Stimulated activated CD8-positive, alpha-beta memory T cell treated with anti-CD3 and anti-CD28 coated beads, Interleukin-7, amount 100 ng/mL, for 24 hours (primary cell): Measurements from ENCODE around the gene CNMD.
"Not testable (repeated sequence)": the region's sequence is repeated elsewhere in the genome, so short reads cannot be mapped to it uniquely, and the experiment has no call there.

ENCODE experiments used
- DNase-seq: peaks from one replicate; pipeline ENCODE4 v3.0.0-alpha.2; 2020; ENCODE audit warnings: low read depth

Gene CNMD

DNA sequence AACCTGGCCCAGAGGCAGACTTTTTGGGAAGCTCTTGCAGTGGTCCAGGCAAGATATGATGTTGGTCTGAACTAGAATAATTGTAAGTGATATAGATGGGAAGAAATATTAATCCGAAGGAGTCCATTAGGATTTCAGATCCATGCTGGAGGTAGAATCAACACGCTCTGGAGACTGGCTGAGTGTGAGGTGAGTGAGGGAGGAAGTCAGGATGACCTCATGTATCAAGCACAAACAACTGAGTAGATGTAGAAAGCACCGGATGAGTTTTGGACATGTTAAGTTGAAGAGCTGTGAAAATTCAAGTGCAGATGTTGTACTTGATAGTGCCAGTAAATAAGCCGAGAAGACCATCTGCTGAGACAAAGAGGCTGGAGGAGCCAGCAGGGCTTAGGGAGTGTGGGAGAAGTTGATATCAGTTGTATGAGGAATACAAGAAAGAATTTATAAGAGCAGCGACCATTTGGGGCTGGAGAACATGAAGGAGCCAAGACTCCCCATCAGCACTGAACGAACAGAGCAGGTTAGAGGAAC is 5.3 kb upstream of the CNMD start:
- no peak for DNase-seq

DNA sequence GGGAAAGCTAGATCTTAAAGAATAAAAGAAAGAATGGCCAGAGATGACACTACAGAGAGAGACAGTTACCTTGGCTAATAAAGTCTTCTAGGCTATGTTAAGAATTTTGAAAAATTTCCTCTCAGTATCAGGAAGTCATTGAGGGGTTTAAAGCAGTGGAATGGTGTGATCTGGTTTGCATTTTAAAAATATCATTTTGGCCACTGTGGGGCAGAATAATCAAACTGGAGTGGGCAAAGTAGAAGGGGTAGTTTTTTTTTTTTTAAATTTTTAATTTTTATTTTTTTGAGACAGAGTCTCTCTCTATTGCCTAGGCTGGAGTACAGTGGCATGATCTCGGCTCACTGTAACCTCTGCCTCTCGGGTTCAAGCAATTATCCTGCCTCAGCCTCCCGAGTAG is 4.4 kb upstream of the CNMD start:
- DNase-seq = no peak

DNA sequence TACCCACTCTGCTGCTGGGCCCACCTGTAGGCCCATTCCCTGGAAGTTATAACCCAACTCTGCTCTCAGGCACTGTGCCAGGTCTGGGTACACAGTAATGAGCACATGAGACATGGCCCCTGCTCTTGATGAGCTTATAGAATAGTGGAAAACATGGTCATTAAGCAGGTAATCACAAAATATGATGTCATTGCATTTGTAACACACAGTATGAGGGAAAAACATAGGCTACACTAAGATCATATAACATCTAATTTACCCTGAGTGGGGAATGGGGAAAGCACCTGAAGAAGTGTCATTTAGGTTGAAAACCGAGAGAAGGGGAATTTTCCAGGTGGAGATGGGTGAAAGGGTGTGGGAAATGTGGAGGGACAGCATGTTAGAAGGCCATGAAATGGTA is 3.9 kb upstream of the CNMD start:
- no peak for DNase-seq

DNA sequence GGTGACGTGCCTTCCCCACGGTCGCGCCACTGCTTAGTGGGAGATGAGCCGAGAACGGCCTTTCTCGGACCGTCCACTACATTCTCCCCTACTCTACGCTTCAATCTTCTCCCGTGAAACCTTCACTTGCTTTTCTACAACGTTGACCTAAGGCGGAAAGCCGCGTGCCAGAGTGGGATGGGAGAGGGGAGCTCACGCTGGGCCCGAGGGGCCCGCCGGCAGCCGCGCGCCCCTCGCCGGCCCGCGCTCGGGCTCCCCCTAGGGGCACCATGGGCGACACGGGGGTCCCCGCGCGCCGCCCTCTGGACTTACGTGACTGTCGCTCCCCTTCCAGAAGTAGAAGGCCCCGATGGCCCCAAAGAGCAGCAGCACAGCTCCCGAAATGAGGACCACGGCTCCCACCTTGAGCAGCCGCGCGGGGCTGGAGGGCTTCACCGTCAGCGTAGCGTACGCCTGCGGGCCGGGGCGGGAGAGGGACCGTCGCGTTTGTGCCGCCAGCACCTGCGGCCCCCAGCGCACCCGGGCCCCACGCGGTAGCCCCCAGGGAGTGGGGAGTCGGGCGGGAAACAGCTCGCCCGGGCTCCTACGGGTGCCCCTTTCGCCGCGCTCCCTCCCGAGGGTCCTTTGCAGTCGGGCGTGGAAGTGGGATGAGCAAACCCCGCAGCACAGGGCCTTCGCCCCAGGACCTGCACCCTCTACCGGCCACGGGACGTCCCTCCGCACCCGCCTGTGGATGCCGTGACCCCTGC is 727 bp downstream of the CNMD start:
- DNase-seq = no peak

DNA sequence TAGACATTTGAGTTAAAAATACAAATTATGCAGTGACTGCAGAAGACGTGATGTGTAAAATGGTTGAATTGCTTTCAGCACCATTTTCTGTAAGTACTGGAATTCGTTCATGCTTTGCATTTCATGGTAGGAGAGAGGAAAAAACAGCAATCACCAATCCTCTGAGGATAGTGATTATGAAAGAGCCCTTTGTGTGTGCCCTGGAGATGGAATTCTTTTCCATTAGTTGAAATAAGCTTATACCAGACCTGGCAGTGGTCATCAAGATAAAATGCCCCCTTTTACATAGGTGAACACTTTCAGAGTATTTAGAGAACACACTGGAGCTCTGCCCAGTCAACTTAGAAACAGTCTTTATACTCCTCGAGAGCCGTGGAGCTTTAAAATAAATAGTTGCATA is 1.7 kb downstream of the CNMD start:
- DNase-seq = no peak

DNA sequence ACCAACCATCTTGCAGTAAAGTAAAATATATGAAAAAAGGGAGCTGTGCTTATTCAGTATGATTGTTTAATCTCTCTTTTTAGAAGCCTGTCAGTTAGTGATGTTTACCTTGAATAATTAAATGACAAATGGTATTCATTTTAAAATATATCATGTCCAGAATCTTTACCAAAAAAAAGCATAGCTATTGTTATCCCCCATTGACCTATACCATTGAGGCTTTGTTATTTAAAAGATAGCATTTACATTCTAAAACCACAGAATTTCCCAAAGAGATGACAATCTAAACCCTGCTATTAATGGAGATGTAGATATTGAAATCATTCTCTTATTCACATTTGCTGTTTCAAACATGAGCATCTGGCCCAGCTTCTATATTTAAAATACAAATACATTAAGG is 2.2 kb downstream of the CNMD start:
- DNase-seq = no peak

DNA sequence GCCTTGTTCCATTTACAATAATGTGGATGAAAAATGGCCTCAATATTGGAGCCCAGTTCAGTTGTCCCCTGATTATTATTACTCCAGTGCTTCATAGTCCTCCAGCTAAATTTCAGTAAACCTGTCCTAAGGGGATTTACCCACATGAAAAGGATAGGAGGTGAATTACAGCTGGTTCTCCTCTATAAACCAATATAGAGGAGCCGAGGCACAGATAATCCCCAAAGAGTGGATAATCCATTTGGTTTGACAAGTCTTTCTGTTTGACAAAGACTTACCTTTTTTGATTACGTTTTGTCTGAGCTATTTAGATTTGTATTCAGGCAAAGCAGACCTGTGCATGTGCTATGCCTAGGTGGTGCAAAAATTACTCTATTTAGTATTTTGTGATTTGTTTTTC is 2.7 kb downstream of the CNMD start:
- no peak for DNase-seq

DNA sequence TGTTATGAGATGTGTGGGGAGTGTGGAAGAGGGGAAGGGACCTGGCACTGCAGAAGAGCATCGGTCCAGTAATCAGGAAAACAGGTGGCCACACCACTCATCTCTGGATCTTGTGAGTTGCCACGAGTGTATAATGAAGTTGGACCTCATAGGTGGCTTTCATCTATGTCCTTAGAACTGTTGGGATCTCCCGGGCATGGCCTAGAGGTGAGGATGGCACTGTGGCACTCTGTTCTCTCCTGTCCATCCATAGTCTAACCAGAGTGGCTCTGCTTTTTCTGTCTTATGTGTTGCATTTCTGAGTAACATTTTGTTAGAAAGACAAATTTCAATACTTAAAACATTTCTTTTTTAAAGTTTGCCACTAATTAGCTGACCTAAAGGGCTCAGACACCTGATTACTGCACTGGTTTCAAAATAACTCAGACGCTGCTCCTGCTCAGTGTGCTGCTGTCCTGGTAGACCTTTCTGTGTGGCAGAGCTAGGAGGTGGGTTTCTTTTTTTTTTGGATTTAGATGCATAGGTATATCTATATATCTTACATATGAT is 5.5 kb downstream of the CNMD start:
- DNase-seq = no peak

DNA sequence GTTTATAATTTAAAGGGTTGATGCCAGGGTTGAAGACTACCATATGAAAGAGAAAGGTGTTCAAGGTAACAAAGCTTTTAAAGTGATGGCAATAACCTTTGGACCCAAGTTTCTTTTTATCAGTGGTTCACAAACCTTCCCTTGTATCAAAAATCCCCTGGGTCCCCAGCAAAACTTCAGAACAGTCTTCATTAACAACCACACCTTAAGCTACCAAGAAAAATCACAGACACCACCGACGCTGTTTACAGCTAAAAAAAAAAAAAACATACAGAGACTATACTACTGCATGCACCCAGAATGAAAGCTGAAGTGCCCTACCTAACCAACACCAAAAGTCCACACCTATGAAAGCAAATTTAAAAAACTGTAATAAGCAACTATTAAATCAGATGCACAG is 13.4 kb downstream of the CNMD start:
- DNase-seq = no peak

DNA sequence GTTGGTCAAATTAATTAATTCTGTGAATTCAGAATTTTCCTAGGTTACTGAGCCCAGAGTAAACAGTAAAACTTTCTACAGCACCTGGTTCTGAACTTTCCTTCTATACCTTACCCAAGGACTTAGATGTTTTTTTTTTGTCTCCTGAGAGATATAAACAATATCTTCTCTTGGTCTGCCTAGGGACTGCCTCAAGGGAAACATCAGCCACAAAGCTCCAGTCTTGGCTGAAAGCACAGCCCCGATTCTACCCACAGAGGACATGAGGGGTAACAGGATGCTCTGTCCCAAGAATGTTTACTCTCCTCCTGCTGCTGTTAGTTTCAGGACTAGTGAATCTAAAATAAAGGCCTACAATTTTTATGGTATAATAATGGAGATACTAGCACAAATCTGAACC is 14.3 kb downstream of the CNMD start:
- no peak for DNase-seq

DNA sequence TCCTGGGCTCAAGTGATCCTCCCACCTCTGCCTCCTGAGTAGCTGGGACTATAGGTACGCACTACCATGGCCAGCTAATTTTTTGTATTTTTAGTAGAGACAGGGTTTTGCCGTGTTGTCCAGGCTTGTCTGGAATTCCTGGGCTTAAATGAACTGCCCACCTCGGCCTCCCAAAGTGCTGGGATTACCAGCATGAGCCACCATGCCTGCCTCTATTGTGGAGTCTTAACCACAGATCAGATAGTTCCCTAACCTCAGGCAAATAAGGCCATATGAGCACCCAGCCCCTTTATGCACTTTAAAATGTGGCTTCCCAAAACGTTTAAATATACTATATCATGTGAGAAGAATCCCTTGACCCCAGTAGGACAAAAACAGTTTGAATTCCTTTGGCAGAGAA is 16.4 kb downstream of the CNMD start:
- DNase-seq = no peak

DNA sequence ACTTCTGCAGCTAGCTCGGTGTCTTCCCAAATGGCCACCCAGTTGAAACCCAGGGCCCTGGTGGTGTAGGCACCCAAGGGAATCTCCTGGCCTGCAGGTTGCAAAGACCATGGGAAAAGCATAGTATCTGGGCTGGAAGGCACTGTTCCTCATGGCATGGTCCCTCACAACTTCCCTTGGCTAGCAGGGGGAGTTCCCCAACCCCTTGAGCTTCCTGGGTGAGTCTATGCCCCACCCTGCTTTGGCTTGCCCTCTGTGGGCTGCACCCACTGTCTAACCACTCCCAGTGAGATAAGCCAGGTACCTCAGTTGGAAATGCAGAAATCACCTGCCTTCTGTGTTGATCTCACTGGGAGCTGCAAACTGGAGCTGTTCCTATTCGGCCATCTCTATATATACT is 18.3 kb downstream of the CNMD start:
- DNase-seq = not testable (repeated sequence)

DNA sequence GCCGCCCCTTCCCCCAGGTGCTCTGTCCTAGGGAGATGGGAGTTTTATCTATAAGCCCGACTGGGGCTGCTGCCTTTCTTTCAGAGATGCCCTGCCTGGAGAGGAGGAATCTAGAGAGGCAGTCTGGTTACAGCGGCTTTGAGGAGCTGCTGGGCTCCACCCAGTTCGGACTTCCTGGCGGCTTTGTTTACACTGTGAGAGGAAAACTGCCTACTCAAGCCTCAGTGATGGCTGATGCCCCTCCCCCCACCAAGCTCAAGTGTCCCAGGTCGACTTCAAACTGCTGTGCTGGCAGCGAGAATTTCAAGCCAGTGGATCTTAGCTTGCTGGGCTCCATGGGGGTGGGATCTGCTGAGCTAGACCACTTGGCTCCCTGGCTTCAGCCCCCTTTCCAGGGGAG is 18.7 kb downstream of the CNMD start:
- DNase-seq = not testable (repeated sequence)

DNA sequence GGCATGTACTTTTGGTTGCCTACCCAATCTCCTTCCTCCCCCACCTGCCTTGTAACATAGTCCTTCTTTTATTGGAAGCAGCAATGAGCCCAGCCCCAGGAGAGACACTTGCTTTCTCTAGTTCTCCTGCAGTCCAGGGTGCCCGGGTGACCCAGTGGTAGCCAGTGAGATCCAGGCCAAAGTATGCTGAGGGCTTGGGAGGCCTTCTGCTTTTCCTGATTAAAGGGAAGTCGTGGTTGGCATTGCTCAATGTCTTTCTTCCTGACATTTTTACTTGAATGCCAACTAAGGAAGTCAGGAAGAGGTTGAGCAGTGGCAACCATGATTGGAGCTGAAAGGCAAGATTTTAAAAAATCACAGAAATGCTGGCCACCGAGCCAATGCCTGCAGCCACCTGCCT is 25.7 kb downstream of the CNMD start:
- DNase-seq = no peak

DNA sequence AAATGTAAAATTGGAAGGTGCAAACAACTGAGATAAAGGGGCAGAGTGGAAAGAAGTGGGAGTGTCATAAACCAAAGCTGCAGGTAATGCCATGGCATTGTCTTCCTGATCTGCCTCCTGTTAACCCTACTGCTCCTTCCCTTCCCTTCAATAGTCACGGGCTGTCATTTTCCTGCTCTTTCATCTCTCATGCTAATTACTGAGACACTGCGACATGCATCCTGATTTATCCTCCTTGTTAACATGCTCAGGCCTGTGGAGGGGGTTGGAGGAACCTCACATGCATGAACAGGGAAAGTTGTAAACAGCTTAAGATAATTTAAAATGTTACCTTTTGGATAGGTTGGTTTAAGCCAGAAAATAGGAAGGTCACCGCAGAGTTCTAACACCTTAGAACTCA is 27.2 kb downstream of the CNMD start:
- no peak for DNase-seq

DNA sequence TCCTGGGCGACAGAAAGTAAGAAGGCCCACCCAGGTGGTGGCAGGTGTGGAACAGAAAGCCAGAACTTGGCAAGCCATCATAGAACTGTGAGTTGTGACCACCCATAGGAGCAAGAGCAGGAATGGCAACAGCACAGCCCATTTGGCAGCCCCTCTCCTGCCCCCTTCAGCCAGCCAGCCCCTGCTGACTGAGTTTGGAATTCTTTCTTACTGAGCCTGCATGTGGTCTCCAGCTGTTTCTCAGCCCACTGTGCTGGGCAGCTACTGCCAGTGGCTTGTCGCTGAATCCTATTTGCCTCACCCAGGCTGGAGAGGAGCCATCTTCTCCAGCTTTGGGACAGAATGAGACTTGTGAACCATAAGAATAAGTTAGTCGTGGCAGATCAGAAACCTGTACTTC is 28.3 kb downstream of the CNMD start:
- no peak for DNase-seq

DNA sequence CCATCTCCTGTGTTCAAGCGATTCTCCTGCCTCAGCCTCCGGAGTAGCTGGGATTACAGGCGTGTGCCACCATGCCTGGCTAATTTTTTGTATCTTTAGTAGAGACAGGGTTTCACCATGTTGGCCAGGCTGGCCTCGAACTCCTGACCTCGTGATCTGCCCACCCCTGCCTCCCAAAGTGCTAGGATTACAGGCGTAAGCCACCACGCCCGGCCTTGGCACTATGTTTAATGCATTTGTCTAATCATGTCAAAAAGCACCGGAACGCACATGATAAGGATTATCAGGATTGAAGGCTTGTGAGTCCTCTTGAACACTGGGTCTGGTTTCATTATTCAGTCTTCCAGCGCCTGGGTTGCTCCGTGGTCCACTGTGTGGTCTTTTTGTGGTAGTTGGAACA is 31.4 kb downstream of the CNMD start:
- DNase-seq = not testable (repeated sequence)

DNA sequence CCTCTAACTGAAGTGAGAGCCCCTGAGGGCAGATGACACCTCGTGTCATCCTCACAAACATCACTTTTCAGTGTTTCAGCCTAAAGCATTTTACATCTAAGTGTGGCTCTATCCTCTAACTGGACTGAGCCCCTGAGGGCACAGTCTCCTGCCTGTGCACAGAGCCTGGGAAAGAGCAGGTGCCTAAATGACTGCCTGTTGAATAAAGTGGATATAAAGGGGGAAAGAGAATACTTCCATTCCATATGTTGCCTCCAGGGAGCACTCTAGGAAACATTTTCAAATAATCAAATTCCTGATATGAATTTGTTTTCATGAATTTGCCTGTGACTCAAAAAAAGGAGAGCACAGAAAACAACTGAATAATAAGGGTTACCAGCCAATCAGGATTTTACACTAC is 32.2 kb downstream of the CNMD start:
- DNase-seq = no peak

DNA sequence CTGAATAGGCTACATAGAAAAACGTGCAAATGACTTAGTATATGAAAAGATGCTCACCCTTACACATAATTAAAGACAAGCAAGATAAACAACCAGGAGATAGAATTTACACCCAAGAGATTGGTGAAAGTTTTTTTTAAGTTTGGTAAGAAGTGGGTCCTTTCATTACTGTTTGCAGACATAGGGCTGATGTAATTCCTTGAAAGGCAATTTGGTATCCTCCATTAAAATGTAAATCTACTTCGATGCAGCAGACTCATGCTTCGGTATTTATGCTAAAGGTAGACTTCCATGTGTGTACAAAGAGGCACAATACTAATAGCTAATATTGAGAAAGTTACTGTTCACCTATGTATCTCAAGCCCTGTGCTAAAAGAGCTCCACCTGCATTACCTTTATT is 33.5 kb downstream of the CNMD start:
- DNase-seq = no peak

DNA sequence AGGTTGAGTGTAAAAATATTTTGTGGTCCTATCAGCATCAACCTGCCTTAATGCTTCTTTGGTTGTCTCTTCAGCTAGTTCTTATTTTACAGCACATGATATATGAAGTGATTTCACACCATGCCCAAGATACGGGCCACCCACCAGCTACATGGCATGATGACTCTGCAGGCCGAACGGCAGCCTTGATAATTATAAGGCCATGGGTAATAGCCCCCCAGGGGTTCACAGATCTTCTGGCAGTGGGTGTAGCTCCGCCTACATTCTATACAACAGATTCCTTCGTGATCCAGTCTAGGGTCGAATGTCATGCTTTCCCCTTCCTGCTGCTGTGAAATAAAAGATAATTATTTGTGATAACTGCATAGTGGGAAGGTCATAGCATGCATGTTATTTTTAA is 36.1 kb downstream of the CNMD start:
- no peak for DNase-seq

DNA sequence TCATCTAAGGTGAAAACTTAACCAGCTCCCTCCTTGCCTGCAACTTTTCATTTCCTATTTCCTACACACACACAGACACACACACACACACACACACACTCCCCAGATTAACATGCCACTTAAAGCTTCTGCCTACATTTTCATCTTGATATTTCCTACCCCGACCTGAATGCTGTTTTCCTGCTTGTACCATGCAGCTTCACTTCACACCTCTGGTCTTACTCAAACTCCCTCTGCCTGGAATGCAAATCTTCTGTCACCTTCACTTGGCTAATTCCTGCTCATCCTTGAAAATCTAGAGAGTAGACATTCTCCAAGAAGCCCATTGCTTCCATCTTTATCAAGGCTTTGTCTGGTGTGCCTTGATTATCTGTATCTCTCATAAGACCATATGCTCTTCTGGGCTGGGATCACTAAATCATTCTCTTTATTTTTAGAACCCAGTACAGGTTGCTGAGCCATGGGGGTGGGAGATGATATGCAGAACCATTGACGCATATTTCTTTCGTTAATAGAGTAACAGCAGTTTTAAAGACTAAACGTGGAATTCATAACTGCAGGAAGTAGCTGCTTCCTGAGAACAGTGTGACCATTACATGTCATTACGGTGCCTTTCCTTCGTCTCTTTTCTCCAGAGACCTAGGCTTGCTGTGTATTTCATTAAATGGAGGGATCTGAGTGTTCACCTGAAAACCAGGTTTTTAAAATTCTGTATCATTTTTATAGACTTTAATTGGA is 37.7 kb downstream of the CNMD start:
- DNase-seq = no peak

DNA sequence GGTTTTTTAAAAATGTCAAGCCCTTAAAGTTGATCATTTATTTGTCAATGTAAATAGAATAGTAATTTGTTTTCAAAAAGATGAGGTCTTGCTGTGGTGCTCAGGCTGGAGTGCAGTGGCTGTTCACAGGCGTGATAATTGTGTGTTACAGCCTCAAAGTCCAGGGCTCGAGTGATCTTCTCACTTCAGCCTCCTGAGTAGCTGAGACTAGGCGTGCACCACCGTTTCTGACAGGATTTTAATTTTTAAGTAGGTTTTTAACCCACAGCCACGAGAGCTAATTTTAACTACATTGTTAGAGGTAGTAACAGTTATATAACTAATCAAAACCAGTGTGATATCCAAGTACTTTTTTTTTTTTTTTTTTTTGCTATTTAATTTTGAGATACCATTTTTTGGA is 43.1 kb downstream of the CNMD start:
- no peak for DNase-seq

DNA sequence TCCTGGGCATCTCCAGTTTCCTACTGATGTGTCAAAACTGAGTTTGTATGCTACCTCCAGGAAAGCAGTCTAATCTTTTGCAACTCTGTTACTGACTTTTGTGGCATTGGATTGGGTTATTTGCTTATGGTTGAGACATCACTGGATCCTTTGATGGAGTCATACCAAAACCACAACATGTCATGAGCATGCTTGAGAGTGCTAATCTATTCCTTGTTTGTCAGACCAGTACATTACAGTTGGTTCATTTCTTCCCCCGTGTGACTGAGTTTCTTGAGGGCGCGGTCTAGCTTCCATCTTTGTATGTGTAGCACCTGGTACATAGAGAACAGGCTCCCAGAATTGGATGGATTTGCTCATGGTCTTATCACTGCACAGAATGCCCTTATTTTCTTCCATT is 43.8 kb downstream of the CNMD start:
- no peak for DNase-seq
